ENCODE results near the gene ERCC4. TPM values are rescaled to one million over a fixed set of nuclear protein-coding genes. Genes with fewer than 3 reads are reported as not detected.

ERCC4 gene
- total RNA-seq, 1 experiment from 2014 or later: 10.3 TPM

DNA sequence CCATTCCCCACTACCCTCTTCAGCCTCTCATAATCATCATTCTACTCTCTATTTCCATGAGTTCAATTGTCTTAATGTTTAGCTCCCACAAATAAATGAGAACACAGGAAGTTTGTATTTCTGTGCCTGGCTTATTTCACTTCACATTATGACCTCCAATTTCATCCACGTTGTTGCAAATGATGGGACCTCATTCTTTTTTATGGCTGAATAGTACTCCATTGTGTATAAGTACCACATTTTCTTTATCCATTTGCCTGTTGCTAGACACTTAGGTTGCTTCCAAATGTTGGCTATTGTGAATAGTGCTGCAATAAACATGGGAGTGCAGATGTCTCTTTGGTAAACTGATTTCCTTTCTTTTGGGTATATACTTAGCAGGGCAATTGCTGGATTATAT, 42.3 kb downstream of the ERCC4 start:
- H3K27me3 Mint-ChIP-seq (ENCODE audit: insufficient read depth, unreplicated experiment): no peaks in the 10 kb centered on the region
- POLR2A ChIA-PET: no interaction called here

DNA sequence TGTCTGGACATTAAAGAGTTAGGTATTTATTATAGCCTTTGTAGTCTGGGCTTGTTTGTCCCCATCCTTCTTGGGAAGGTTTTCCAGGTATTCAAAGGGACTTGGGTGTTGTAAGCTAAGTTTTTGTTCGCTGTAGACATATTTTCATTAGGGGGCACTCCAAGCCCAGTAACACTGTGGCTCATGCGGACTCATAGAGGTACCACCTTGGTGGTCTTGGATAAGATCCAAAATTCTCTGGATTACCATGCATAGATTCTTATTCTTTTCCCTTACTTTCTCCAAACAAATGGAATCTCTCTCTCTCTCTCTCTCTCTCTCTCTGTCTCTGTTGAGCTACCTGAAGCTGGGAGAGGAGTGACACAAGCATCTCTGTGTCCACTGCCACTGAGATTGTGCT, 48.9 kb downstream of the ERCC4 start:
- TF ChIP-seq, protein P1, sequence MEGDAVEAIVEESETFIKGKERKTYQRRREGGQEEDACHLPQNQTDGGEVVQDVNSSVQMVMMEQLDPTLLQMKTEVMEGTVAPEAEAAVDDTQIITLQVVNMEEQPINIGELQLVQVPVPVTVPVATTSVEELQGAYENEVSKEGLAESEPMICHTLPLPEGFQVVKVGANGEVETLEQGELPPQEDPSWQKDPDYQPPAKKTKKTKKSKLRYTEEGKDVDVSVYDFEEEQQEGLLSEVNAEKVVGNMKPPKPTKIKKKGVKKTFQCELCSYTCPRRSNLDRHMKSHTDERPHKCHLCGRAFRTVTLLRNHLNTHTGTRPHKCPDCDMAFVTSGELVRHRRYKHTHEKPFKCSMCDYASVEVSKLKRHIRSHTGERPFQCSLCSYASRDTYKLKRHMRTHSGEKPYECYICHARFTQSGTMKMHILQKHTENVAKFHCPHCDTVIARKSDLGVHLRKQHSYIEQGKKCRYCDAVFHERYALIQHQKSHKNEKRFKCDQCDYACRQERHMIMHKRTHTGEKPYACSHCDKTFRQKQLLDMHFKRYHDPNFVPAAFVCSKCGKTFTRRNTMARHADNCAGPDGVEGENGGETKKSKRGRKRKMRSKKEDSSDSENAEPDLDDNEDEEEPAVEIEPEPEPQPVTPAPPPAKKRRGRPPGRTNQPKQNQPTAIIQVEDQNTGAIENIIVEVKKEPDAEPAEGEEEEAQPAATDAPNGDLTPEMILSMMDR (IDR thresholded peaks at IDR 0.05; ENCODE audit: unreplicated experiment): no peak
- POLR2A ChIA-PET: no interaction called here
- H3K36me3 Mint-ChIP-seq (ENCODE audit: insufficient read depth, unreplicated experiment): no peaks in the 10 kb centered on the region
- no peak overlapping the region for H3K27ac Mint-ChIP-seq (ENCODE audit: low read depth, unreplicated experiment)
- DNase-seq (ENCODE audit: unreplicated experiment): no peak
- no TSS peak for BruUV-seq (replicated peaks)
- H3K27me3 Mint-ChIP-seq (ENCODE audit: insufficient read depth, unreplicated experiment): no peaks in the 10 kb centered on the region
- intact Hi-C loops (cut with micrococcal nuclease): no loop called here
- H3K9me3 Mint-ChIP-seq (ENCODE audit: unreplicated experiment): peaks cover 7% of the 10 kb centered on the region
- CTCF ChIA-PET: interaction anchor here (1.0 kb wide), 1 partner anchor 49 kb away, joined by 3 read pairs; the partner anchor contains the start of gene ERCC4
- no peaks in the 10 kb centered on the region for H3K4me1 Mint-ChIP-seq (ENCODE audit: insufficient read depth, unreplicated experiment)
- H3K4me3 Mint-ChIP-seq (ENCODE audit: unreplicated experiment): no peak overlapping the region

More for the DNA sequence above, 42.3 kb downstream of the ERCC4 start:
- H3K4me1 Mint-ChIP-seq (ENCODE audit: insufficient read depth, unreplicated experiment): peaks cover 16% of the 10 kb centered on the region
- H3K4me3 Mint-ChIP-seq (ENCODE audit: unreplicated experiment): no peak overlapping the region
- no peak overlapping the region for H3K27ac Mint-ChIP-seq (ENCODE audit: low read depth, unreplicated experiment)
- TF ChIP-seq, protein P1 (IDR thresholded peaks at IDR 0.05; ENCODE audit: unreplicated experiment): no peak
- no TSS peak for BruUV-seq (replicated peaks)
- intact Hi-C loops (cut with micrococcal nuclease): no loop called here
- DNase-seq (ENCODE audit: unreplicated experiment): no peak
- CTCF ChIA-PET: interaction anchor here (0.8 kb wide), 1 partner anchor 42 kb away, joined by 4 read pairs; the partner anchor contains the start of gene ERCC4
- no peaks in the 10 kb centered on the region for H3K36me3 Mint-ChIP-seq (ENCODE audit: insufficient read depth, unreplicated experiment)
- no peaks in the 10 kb centered on the region for H3K9me3 Mint-ChIP-seq (ENCODE audit: unreplicated experiment)

DNA sequence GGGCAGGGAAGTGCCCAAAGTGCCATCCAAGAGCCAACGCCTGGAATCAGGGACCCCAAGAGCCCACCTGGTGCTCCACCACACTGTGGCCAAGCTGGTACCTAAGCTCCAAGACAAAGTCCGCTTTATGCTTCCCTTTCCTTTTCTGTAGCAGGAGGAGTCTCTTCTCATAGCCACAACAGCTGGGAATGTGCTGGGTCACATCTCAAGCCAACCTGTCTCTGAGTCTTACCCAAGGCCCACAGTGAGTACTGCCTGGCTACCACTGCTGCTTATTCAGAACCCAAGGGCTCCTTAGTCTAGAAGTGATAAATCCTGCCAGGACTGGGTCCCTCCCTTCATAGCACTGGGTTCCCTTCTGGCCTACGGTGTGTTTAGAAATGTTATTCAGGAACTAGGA, 49.8 kb downstream of the ERCC4 start:
- TF ChIP-seq, protein P1 (IDR thresholded peaks at IDR 0.05; ENCODE audit: unreplicated experiment): no peak
- Mint-ChIP-seq H3K9me3 (ENCODE audit: unreplicated experiment) (peaks cover 7% of the 10 kb centered on the region), H3K27me3 (ENCODE audit: insufficient read depth, unreplicated experiment) (no peaks in the 10 kb centered on the region), H3K36me3 (ENCODE audit: insufficient read depth, unreplicated experiment) (no peaks in the 10 kb centered on the region), H3K4me3 (ENCODE audit: unreplicated experiment) (no peak overlapping the region), H3K27ac (ENCODE audit: low read depth, unreplicated experiment) (no peak overlapping the region), H3K4me1 (ENCODE audit: insufficient read depth, unreplicated experiment) (no peaks in the 10 kb centered on the region)
- DNase-seq (ENCODE audit: unreplicated experiment): no peak
- intact Hi-C loops (cut with micrococcal nuclease): no loop called here
- CTCF ChIA-PET: interaction anchor here (0.6 kb wide), 1 partner anchor 42 kb away, joined by 3 read pairs; no protein-coding TSS in a partner anchor
- no TSS peak for BruUV-seq (replicated peaks)
- POLR2A ChIA-PET: no interaction called here

DNA sequence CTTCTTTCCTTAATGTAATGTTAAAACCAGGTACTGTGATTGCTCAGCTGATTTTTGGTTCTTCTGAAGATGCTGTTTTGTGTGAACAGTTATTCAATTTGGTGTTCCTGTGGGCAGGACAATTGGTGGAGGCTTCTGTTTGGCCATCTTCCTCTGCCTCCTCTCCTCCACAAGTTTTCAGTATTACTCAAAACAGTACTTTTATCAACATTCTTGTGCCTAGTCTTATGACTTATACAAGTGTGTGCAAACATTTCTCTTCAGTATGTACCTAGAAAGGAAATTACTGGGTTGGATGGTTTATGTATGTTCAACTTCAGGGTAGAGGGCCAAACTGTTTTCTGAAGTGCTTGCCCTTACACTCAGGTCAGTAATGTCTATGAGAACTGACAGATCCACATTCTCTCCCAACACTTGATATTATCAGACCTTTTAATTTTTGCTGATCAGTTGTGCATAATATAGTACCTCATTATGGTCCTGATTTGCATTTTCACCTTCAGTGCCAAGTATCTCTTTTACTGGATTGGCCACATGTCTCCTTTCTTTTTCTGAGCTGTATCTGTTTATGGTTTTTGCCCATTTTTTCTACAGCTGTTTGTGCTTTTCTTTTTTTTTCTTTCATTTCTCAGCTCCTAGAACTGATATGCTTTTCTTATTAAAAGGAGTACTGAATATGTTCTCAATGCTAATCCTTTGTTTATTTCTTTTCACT, 50.9 kb downstream of the ERCC4 start:
- no peak for DNase-seq (ENCODE audit: unreplicated experiment)
- ChIA-PET POLR2A (interaction anchor here (0.6 to 0.7 kb wide), 2 partner anchors 50 to 143 kb away, joined by 3 read pairs; no protein-coding TSS in a partner anchor), CTCF (no interaction called here)
- Mint-ChIP-seq H3K4me1 (ENCODE audit: insufficient read depth, unreplicated experiment) (no peaks in the 10 kb centered on the region), H3K27ac (ENCODE audit: low read depth, unreplicated experiment) (no peak overlapping the region), H3K4me3 (ENCODE audit: unreplicated experiment) (no peak overlapping the region), H3K9me3 (ENCODE audit: unreplicated experiment) (peaks cover 7% of the 10 kb centered on the region), H3K36me3 (ENCODE audit: insufficient read depth, unreplicated experiment) (no peaks in the 10 kb centered on the region), H3K27me3 (ENCODE audit: insufficient read depth, unreplicated experiment) (no peaks in the 10 kb centered on the region)
- intact Hi-C loops (cut with micrococcal nuclease): no loop called here
- TF ChIP-seq, protein P1 (IDR thresholded peaks at IDR 0.05; ENCODE audit: unreplicated experiment): no peak
- no TSS peak for BruUV-seq (replicated peaks)

Measured in MCF 10A (cell line).